ENCODE data around the gene LTBP1.
"Not testable (repeated sequence)": the region's sequence is repeated elsewhere in the genome, so short reads cannot be mapped to it uniquely, and the experiment has no call there.

GRCh38 chr2:33442052-33442451 is 495.3 kb downstream of the LTBP1 start:
- TF ChIP-seq CTCF (conservative IDR thresholded peaks at IDR 0.05); EZH2 (IDR thresholded peaks at IDR 0.05; ENCODE audit: low read depth): not testable (repeated sequence)
